ENCODE data around the gene FGFBP3. TPM values are rescaled to one million over a fixed set of nuclear protein-coding genes. Genes with fewer than 3 reads are reported as not detected.

FGFBP3 gene
- polyA plus RNA-seq: 1 to 10 TPM in 1 of 4 donors, under 1 TPM in 3; 0.22 to 1.6 (median 0.61) TPM
- long read RNA-seq, donor 1: 0 reads
- long read RNA-seq, donor 2: 0 reads
- long read RNA-seq, donor 3: 0 reads
- long read RNA-seq, donor 4: 0 reads
- long read RNA-seq, donor 5: 0 reads
- long read RNA-seq, donor 6: 0 reads
- long read RNA-seq, donor 7: 0 reads
- long read RNA-seq, donor 8: 0 reads
- long read RNA-seq, donor 9: 0 reads
- long read RNA-seq, donor 10: 0 reads

GRCh38 chr10:91909117-91909677 is at the start of gene FGFBP3:
TSS of gene FGFBP3 (minus strand) at chr10:91909486. CDS start at chr10:91908969, 517 bp downstream.
- no peaks in the 10 kb centered on the region for H3K36me3 ChIP-seq (ENCODE audit: control insufficient read depth in 3 of 3, insufficient read depth in 2 of 3, low read depth in 1 of 3, low read length in 3 of 3)
- 0 to 2% (median 1%) methylated on average over 19 of the region's 19 CpGs for WGBS, 3 donors
- FAIRE-seq (no peak), DNase-seq (peak; percentile 37 to 62)
- peaks cover 0 to 7% (median 0%) of the 10 kb centered on the region in 3 donors for H3K4me1 ChIP-seq (ENCODE audit: control insufficient read depth in 3 of 3, insufficient read depth in 2 of 3, low read depth in 1 of 3, low read length in 2 of 3)
- H3K4me3 ChIP-seq (ENCODE audit: low read depth in 1 of 3, low read length in 3 of 3): peak within 1 kb of the TSS; percentile 73 to 81 (median 80)
- no peaks in the 10 kb centered on the region for H3K27me3 ChIP-seq (ENCODE audit: control insufficient read depth in 3 of 3, insufficient read depth in 3 of 3, low read length in 3 of 3)
- no peaks in the 10 kb centered on the region for H3K9me3 ChIP-seq (ENCODE audit: control insufficient read depth in 2 of 2, insufficient read depth in 1 of 2, low read depth in 1 of 2, low read length in 1 of 2)
- H3K27ac ChIP-seq (ENCODE audit: low read depth in 1 of 3, low read length in 2 of 3): peak within 1 kb of the TSS; percentile 24 to 76 (median 42)

GRCh38 chr10:91957091-91957490 is 47.8 kb upstream of the FGFBP3 start:
- Histone ChIP-seq H3K27me3 (ENCODE audit: control insufficient read depth in 3 of 3, insufficient read depth in 3 of 3, low read length in 3 of 3) (no peaks in the 10 kb centered on the region), H3K9me3 (ENCODE audit: control insufficient read depth in 2 of 2, insufficient read depth in 1 of 2, low read depth in 1 of 2, low read length in 1 of 2) (no peaks in the 10 kb centered on the region), H3K36me3 (ENCODE audit: control insufficient read depth in 3 of 3, insufficient read depth in 2 of 3, low read depth in 1 of 3, low read length in 3 of 3) (peaks cover 12 to 19% (median 17%) of the 10 kb centered on the region in 3 donors), H3K4me1 (ENCODE audit: control insufficient read depth in 3 of 3, insufficient read depth in 2 of 3, low read depth in 1 of 3, low read length in 2 of 3) (no peaks in the 10 kb centered on the region), H3K27ac (ENCODE audit: low read depth in 1 of 3, low read length in 2 of 3) (no peak overlapping the region), H3K4me3 (ENCODE audit: low read depth in 1 of 3, low read length in 3 of 3) (no peak overlapping the region)
- DNase-seq (no peak), FAIRE-seq (peak; percentile 59)
- 89 to 97% (median 95%) methylated on average over 1 of the region's 1 CpG for WGBS, 3 donors

- FAIRE-seq: no peak
- Histone ChIP-seq H3K4me3 (ENCODE audit: low read depth in 1 of 3, low read length in 3 of 3) (no peak overlapping the region), H3K27ac (ENCODE audit: low read depth in 1 of 3, low read length in 2 of 3) (no peak overlapping the region), H3K27me3 (ENCODE audit: control insufficient read depth in 3 of 3, insufficient read depth in 3 of 3, low read length in 3 of 3) (no peaks in the 10 kb centered on the region), H3K4me1 (ENCODE audit: control insufficient read depth in 3 of 3, insufficient read depth in 2 of 3, low read depth in 1 of 3, low read length in 2 of 3) (no peaks in the 10 kb centered on the region), H3K9me3 (ENCODE audit: control insufficient read depth in 2 of 2, insufficient read depth in 1 of 2, low read depth in 1 of 2, low read length in 1 of 2) (no peaks in the 10 kb centered on the region), H3K36me3 (ENCODE audit: control insufficient read depth in 3 of 3, insufficient read depth in 2 of 3, low read depth in 1 of 3, low read length in 3 of 3) (peaks cover 12 to 21% (median 19%) of the 10 kb centered on the region in 3 donors)
- no peak for DNase-seq
- WGBS, 3 donors: 89 to 91% (median 90%) methylated on average over 3 of the region's 3 CpGs
Observed at GRCh38 chr10:91955114-91955513, 45.8 kb upstream of the FGFBP3 start.

- Histone ChIP-seq H3K4me3 (ENCODE audit: low read depth in 1 of 3, low read length in 3 of 3) (no peak overlapping the region), H3K27ac (ENCODE audit: low read depth in 1 of 3, low read length in 2 of 3) (no peak overlapping the region), H3K27me3 (ENCODE audit: control insufficient read depth in 3 of 3, insufficient read depth in 3 of 3, low read length in 3 of 3) (no peaks in the 10 kb centered on the region), H3K4me1 (ENCODE audit: control insufficient read depth in 3 of 3, insufficient read depth in 2 of 3, low read depth in 1 of 3, low read length in 2 of 3) (no peaks in the 10 kb centered on the region), H3K9me3 (ENCODE audit: control insufficient read depth in 2 of 2, insufficient read depth in 1 of 2, low read depth in 1 of 2, low read length in 1 of 2) (peaks cover 0 to 4% of the 10 kb centered on the region in 2 donors), H3K36me3 (ENCODE audit: control insufficient read depth in 3 of 3, insufficient read depth in 2 of 3, low read depth in 1 of 3, low read length in 3 of 3) (peaks cover 6 to 25% (median 16%) of the 10 kb centered on the region in 3 donors)
- 93 to 95% (median 94%) methylated on average over 2 of the region's 2 CpGs for WGBS, 3 donors
- FAIRE-seq: no peak
- DNase-seq: no peak
Observed at GRCh38 chr10:91953600-91954160, 44.4 kb upstream of the FGFBP3 start.

- peaks cover 0 to 7% of the 10 kb centered on the region in 2 donors for H3K9me3 ChIP-seq (ENCODE audit: control insufficient read depth in 2 of 2, insufficient read depth in 1 of 2, low read depth in 1 of 2, low read length in 1 of 2)
- no peak for FAIRE-seq
- 64 to 79% (median 71%) methylated on average over 5 of the region's 5 CpGs for WGBS, 3 donors
Observed at GRCh38 chr10:91944880-91945630, 35.8 kb upstream of the FGFBP3 start.

GRCh38 chr10:91941426-91941825 is 32.1 kb upstream of the FGFBP3 start:
- FAIRE-seq: peak; percentile 87
- Histone ChIP-seq H3K27me3 (ENCODE audit: control insufficient read depth in 3 of 3, insufficient read depth in 3 of 3, low read length in 3 of 3) (no peaks in the 10 kb centered on the region), H3K4me3 (ENCODE audit: low read depth in 1 of 3, low read length in 3 of 3) (no peak overlapping the region), H3K9me3 (ENCODE audit: control insufficient read depth in 2 of 2, insufficient read depth in 1 of 2, low read depth in 1 of 2, low read length in 1 of 2) (no peaks in the 10 kb centered on the region), H3K4me1 (ENCODE audit: control insufficient read depth in 3 of 3, insufficient read depth in 2 of 3, low read depth in 1 of 3, low read length in 2 of 3) (no peaks in the 10 kb centered on the region), H3K27ac (ENCODE audit: low read depth in 1 of 3, low read length in 2 of 3) (no peak overlapping the region), H3K36me3 (ENCODE audit: control insufficient read depth in 3 of 3, insufficient read depth in 2 of 3, low read depth in 1 of 3, low read length in 3 of 3) (peaks cover 0 to 24% (median 6%) of the 10 kb centered on the region in 3 donors)
- WGBS, 3 donors: 88 to 98% (median 93%) methylated on average over 1 of the region's 1 CpG
- DNase-seq: no peak

More at GRCh38 chr10:91944880-91945630, 35.8 kb upstream of the FGFBP3 start:
- Histone ChIP-seq H3K27me3 (ENCODE audit: control insufficient read depth in 3 of 3, insufficient read depth in 3 of 3, low read length in 3 of 3) (no peaks in the 10 kb centered on the region), H3K27ac (ENCODE audit: low read depth in 1 of 3, low read length in 2 of 3) (no peak overlapping the region), H3K4me3 (ENCODE audit: low read depth in 1 of 3, low read length in 3 of 3) (no peak overlapping the region), H3K4me1 (ENCODE audit: control insufficient read depth in 3 of 3, insufficient read depth in 2 of 3, low read depth in 1 of 3, low read length in 2 of 3) (no peaks in the 10 kb centered on the region), H3K36me3 (ENCODE audit: control insufficient read depth in 3 of 3, insufficient read depth in 2 of 3, low read depth in 1 of 3, low read length in 3 of 3) (peaks cover 0 to 28% (median 6%) of the 10 kb centered on the region in 3 donors)
- DNase-seq: no peak

- H3K4me3 ChIP-seq (ENCODE audit: low read depth in 1 of 3, low read length in 3 of 3): no peak overlapping the region
- FAIRE-seq (no peak), DNase-seq (no peak)
- no peak overlapping the region for H3K27ac ChIP-seq (ENCODE audit: low read depth in 1 of 3, low read length in 2 of 3)
- H3K36me3 ChIP-seq (ENCODE audit: control insufficient read depth in 3 of 3, insufficient read depth in 2 of 3, low read depth in 1 of 3, low read length in 3 of 3): peaks cover 0 to 24% (median 13%) of the 10 kb centered on the region in 3 donors
- no peaks in the 10 kb centered on the region for H3K9me3 ChIP-seq (ENCODE audit: control insufficient read depth in 2 of 2, insufficient read depth in 1 of 2, low read depth in 1 of 2, low read length in 1 of 2)
- no peaks in the 10 kb centered on the region for H3K4me1 ChIP-seq (ENCODE audit: control insufficient read depth in 3 of 3, insufficient read depth in 2 of 3, low read depth in 1 of 3, low read length in 2 of 3)
- no peaks in the 10 kb centered on the region for H3K27me3 ChIP-seq (ENCODE audit: control insufficient read depth in 3 of 3, insufficient read depth in 3 of 3, low read length in 3 of 3)
- 96 to 97% (median 96%) methylated on average over 4 of the region's 4 CpGs for WGBS, 3 donors
Observed at GRCh38 chr10:91939653-91940052, 30.4 kb upstream of the FGFBP3 start.

GRCh38 chr10:91935886-91936285 is 26.6 kb upstream of the FGFBP3 start:
- DNase-seq (no peak), FAIRE-seq (no peak)
- Histone ChIP-seq H3K27me3 (ENCODE audit: control insufficient read depth in 3 of 3, insufficient read depth in 3 of 3, low read length in 3 of 3) (no peaks in the 10 kb centered on the region), H3K36me3 (ENCODE audit: control insufficient read depth in 3 of 3, insufficient read depth in 2 of 3, low read depth in 1 of 3, low read length in 3 of 3) (peaks cover 0 to 22% (median 14%) of the 10 kb centered on the region in 3 donors), H3K4me3 (ENCODE audit: low read depth in 1 of 3, low read length in 3 of 3) (no peak overlapping the region), H3K9me3 (ENCODE audit: control insufficient read depth in 2 of 2, insufficient read depth in 1 of 2, low read depth in 1 of 2, low read length in 1 of 2) (no peaks in the 10 kb centered on the region), H3K27ac (ENCODE audit: low read depth in 1 of 3, low read length in 2 of 3) (no peak overlapping the region), H3K4me1 (ENCODE audit: control insufficient read depth in 3 of 3, insufficient read depth in 2 of 3, low read depth in 1 of 3, low read length in 2 of 3) (no peaks in the 10 kb centered on the region)
- WGBS, 3 donors: 83 to 95% (median 87%) methylated on average over 2 of the region's 2 CpGs

Data from small intestine (tissue), 16 donors.